Tibial nerve (tissue), 3 donors: ENCODE measurements around the gene LPAR4.

Experiments used
- POLR2A ChIP-seq, 2 donors: fragments of 450-650 bp; IDR thresholded peaks; one replicate each; pipeline ENCODE4 v1.6.1; 2017; ENCODE audit warnings: antibody characterized with exemption in 2 of 2, mild to moderate bottlenecking in 2 of 2, moderate library complexity in 2 of 2
- TF ChIP-seq, protein P1 (sequence below), 5 experiments: fragments of 200-600 bp in 3 of 5; fragments of 450-650 bp in 2 of 5; sonication (generic) in 3 of 5; IDR thresholded peaks; one replicate each; pipeline ENCODE4 v1.5.1; 2016 to 2019; ENCODE audit warnings: antibody characterized with exemption in 5 of 5, mild to moderate bottlenecking in 3 of 5, moderate library complexity in 2 of 5

DNA sequence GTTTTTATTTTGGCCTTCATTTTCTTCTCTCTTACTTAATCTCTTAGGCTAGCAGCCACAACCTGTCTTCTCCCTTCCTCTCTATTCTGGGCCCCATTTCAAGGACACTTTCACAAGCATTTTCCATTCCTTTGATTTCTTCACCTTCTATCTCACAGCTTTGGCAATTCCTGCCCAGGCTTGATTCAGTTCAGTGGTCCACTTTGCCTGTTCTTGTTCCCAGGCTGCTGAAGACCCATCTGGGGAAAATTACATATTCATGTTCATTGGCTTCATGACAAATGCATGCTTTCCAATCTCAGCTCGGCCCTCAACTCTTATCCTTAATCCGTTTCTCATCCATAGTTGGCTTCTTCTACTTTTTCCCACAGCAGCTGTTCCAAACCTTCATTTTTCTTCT, 38.7 kb upstream of the LPAR4 start:
- TF ChIP-seq, protein P1, sequence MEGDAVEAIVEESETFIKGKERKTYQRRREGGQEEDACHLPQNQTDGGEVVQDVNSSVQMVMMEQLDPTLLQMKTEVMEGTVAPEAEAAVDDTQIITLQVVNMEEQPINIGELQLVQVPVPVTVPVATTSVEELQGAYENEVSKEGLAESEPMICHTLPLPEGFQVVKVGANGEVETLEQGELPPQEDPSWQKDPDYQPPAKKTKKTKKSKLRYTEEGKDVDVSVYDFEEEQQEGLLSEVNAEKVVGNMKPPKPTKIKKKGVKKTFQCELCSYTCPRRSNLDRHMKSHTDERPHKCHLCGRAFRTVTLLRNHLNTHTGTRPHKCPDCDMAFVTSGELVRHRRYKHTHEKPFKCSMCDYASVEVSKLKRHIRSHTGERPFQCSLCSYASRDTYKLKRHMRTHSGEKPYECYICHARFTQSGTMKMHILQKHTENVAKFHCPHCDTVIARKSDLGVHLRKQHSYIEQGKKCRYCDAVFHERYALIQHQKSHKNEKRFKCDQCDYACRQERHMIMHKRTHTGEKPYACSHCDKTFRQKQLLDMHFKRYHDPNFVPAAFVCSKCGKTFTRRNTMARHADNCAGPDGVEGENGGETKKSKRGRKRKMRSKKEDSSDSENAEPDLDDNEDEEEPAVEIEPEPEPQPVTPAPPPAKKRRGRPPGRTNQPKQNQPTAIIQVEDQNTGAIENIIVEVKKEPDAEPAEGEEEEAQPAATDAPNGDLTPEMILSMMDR (IDR thresholded peaks at IDR 0.05) = no peak
- TF ChIP-seq POLR2A (IDR thresholded peaks at IDR 0.05) = no peak
